Liver (tissue), 3 donors: ENCODE data around the gene RAPGEF6.

Experiments used
- CTCF ChIP-seq: fragments of 150-350 bp; IDR thresholded peaks from 2 replicates; pipeline ENCODE4 v1.5.1; 2017; ENCODE audit warnings: improper control_type of control experiment, low read depth, low read length; ENCODE audit not compliant: missing input control
- EGR1 ChIP-seq, 2 donors: IDR thresholded peaks; 2 replicates each; pipeline ENCODE4 v1.6.1; 2016 to 2018; ENCODE audit warnings: antibody characterized with exemption in 2 of 2, low read depth in 2 of 2
- FOXA1 ChIP-seq: IDR thresholded peaks from 2 replicates; pipeline ENCODE4 v1.6.1; 2016; ENCODE audit warnings: antibody characterized with exemption
- GABPA ChIP-seq, 2 donors: IDR thresholded peaks in 1 of 2; conservative IDR thresholded peaks in 1 of 2; 2 replicates each; pipeline ENCODE4 v1.6.1; 2016; ENCODE audit warnings: antibody characterized with exemption in 2 of 2, mild to moderate bottlenecking in 1 of 2, moderate library complexity in 1 of 2
- HNF4G ChIP-seq: IDR thresholded peaks from 2 replicates; pipeline ENCODE4 v1.6.1; 2016; ENCODE audit warnings: antibody characterized with exemption
- JUND ChIP-seq, 2 donors: IDR thresholded peaks; 2 replicates each; pipeline ENCODE4 v1.6.1; 2016; ENCODE audit warnings: antibody characterized with exemption in 2 of 2
- MAX ChIP-seq: IDR thresholded peaks from 2 replicates; pipeline ENCODE4 v1.6.1; 2016; ENCODE audit warnings: antibody characterized with exemption
- RAD21 ChIP-seq, 2 donors: IDR thresholded peaks; 2 replicates each; pipeline ENCODE4 v1.6.1; 2016; ENCODE audit warnings: antibody characterized with exemption in 2 of 2, mild to moderate bottlenecking in 2 of 2
- REST ChIP-seq: IDR thresholded peaks from 2 replicates; pipeline ENCODE4 v1.6.1; 2016; ENCODE audit warnings: antibody characterized with exemption, mild to moderate bottlenecking
- RXRA ChIP-seq, 2 donors: IDR thresholded peaks; 2 replicates each; pipeline ENCODE4 v1.6.1; 2017 to 2018; ENCODE audit warnings: antibody characterized with exemption in 2 of 2, mild to moderate bottlenecking in 1 of 2
- SP1 ChIP-seq: IDR thresholded peaks from 2 replicates; pipeline ENCODE4 v1.6.1; 2018; ENCODE audit warnings: antibody characterized with exemption, mild to moderate bottlenecking
- TAF1 ChIP-seq: conservative IDR thresholded peaks from 2 replicates; pipeline ENCODE4 v1.6.1; 2016; ENCODE audit warnings: antibody characterized with exemption, mild to moderate bottlenecking
- YY1 ChIP-seq: IDR thresholded peaks from 2 replicates; pipeline ENCODE4 v1.6.1; 2016; ENCODE audit warnings: antibody characterized with exemption, mild to moderate bottlenecking
- ZBTB33 ChIP-seq: IDR thresholded peaks from 2 replicates; pipeline ENCODE4 v1.6.1; 2016; ENCODE audit warnings: antibody characterized with exemption
- donor health status: healthy.
- donor health status: healthy.

- TF ChIP-seq CTCF (no peak), REST (no peak), TAF1 (no peak), YY1 (no peak), FOXA1 (no peak), GABPA (IDR thresholded peaks at IDR 0.05 in 1 of 2, conservative IDR thresholded peaks at IDR 0.05 in 1 of 2) (no peak), RAD21 (IDR thresholded peaks at IDR 0.05) (no peak), MAX (no peak), SP1 (no peak), RXRA (IDR thresholded peaks at IDR 0.05) (no peak), HNF4G (no peak), EGR1 (IDR thresholded peaks at IDR 0.05; ENCODE audit: low read depth in 2 of 2) (no peak), JUND (IDR thresholded peaks at IDR 0.05) (no peak), ZBTB33 (no peak)
Measured at GRCh38 chr5:131524431-131524830, 110.6 kb downstream of the RAPGEF6 start.
